PFSK-1 (cell line): ENCODE measurements around the gene PLPPR5.

Experiments
- POLR2AphosphoS5 ChIP-seq: IDR thresholded peaks from 2 replicates; pipeline ENCODE4 v1.6.1; 2012; ENCODE audit warnings: low read depth, mild to moderate bottlenecking, control low read depth, low read length, moderate library complexity
- REST ChIP-seq, 2 experiments: IDR thresholded peaks; 2 replicates each; pipeline versions ENCODE4 v1.6.1 to v1.8.0; 2011 to 2012; ENCODE audit warnings: low read depth in 2 of 2, low read length in 2 of 2, control low read depth in 1 of 2, inconsistent platforms in 1 of 2, mild to moderate bottlenecking in 1 of 2, moderate library complexity in 1 of 2; ENCODE audit not compliant: insufficient read depth in 1 of 2
- TAF1 ChIP-seq: IDR thresholded peaks from 2 replicates; pipeline ENCODE4 v1.6.1; 2012; ENCODE audit warnings: low read length, control low read depth, borderline replicate concordance; ENCODE audit not compliant: insufficient read depth

- TF ChIP-seq REST (IDR thresholded peaks at IDR 0.05; ENCODE audit: insufficient read depth in 1 of 2, low read depth in 2 of 2, low read length in 2 of 2), result no peak
- TF ChIP-seq POLR2AphosphoS5, result no peak
- TF ChIP-seq TAF1, result no peak
These were observed 93.8 kb downstream of the PLPPR5 start for GRCh38 chr1:98910827-98911226.
